Measurements from ENCODE around the gene LSAMP. TPM values are rescaled to one million over a fixed set of nuclear protein-coding genes. Genes with fewer than 3 reads are reported as not detected.

LSAMP gene
- polyA plus RNA-seq, 3 donors: not detected

GRCh38 chr3:116191409-116191808 lies 253.9 kb downstream of the LSAMP start:
- Mint-ChIP-seq H3K27me3 (ENCODE audit: low read depth in 3 of 3) (no peaks in the 10 kb centered on the region), H3K27ac (no peak overlapping the region), H3K4me3 (no peak overlapping the region), H3K4me1 (no peaks in the 10 kb centered on the region), H3K9me3 (peaks cover 0 to 7% (median 5%) of the 10 kb centered on the region in 7 donors), H3K36me3 (no peaks in the 10 kb centered on the region)
- no peaks in the 10 kb centered on the region for H4K20me1 ChIP-seq (ENCODE audit: insufficient read depth, low read length)
- WGBS (ENCODE audit: insufficient coverage): 100% methylated on average over 1 of the region's 2 CpGs
- no peak for TF ChIP-seq CTCF (IDR thresholded peaks at IDR 0.05)
- no peaks in the 10 kb centered on the region for H3K27me3 ChIP-seq (ENCODE audit: control insufficient read depth in 2 of 2, insufficient read depth in 2 of 2, low read length in 2 of 2)
- H3K36me3 ChIP-seq (replicated peaks in 1 of 2; ENCODE audit: control insufficient read depth in 1 of 2, insufficient read depth in 2 of 2, low read length in 2 of 2): no peaks in the 10 kb centered on the region
- H3K27ac ChIP-seq (ENCODE audit: low read depth in 1 of 2, low read length in 2 of 2): no peak overlapping the region
- H3K4me3 ChIP-seq (replicated peaks in 1 of 3; ENCODE audit: low read depth in 2 of 3, low read length in 3 of 3): no peak overlapping the region
- no peaks in the 10 kb centered on the region for H3K4me1 ChIP-seq (ENCODE audit: control insufficient read depth in 1 of 2, insufficient read depth in 2 of 2, low read length in 2 of 2)
- no peak for DNase-seq
- H3K4me2 ChIP-seq (replicated peaks; ENCODE audit: extremely low read depth, low read length, poor library complexity, severe bottlenecking): no peak overlapping the region
- H3K79me2 ChIP-seq (ENCODE audit: insufficient read depth, low read length): no peaks in the 10 kb centered on the region
- no peak overlapping the region for H3K9ac ChIP-seq (ENCODE audit: insufficient read depth, low read length, poor library complexity, severe bottlenecking)
- H2AFZ ChIP-seq (ENCODE audit: insufficient read depth, low read depth, low read length, poor library complexity, severe bottlenecking): no peak overlapping the region
- peaks cover 4% of the 10 kb centered on the region in 2 donors for H3K9me3 ChIP-seq (replicated peaks in 1 of 2; ENCODE audit: control insufficient read depth in 1 of 2, insufficient read depth in 1 of 2, low read length in 2 of 2)
- intact Hi-C loops (cut with micrococcal nuclease): no loop called here

GRCh38 chr3:116190095-116190494 lies 255.2 kb downstream of the LSAMP start:
- no peak for TF ChIP-seq CTCF (IDR thresholded peaks at IDR 0.05)
- no peaks in the 10 kb centered on the region for H3K36me3 Mint-ChIP-seq
- H3K27ac Mint-ChIP-seq: no peak overlapping the region
- DNase-seq: no peak
- Histone ChIP-seq H3K36me3 (replicated peaks in 1 of 2; ENCODE audit: control insufficient read depth in 1 of 2, insufficient read depth in 2 of 2, low read length in 2 of 2) (no peaks in the 10 kb centered on the region), H3K27me3 (ENCODE audit: control insufficient read depth in 2 of 2, insufficient read depth in 2 of 2, low read length in 2 of 2) (no peaks in the 10 kb centered on the region), H4K20me1 (ENCODE audit: insufficient read depth, low read length) (no peaks in the 10 kb centered on the region), H3K4me1 (ENCODE audit: control insufficient read depth in 1 of 2, insufficient read depth in 2 of 2, low read length in 2 of 2) (no peaks in the 10 kb centered on the region), H3K79me2 (ENCODE audit: insufficient read depth, low read length) (no peaks in the 10 kb centered on the region), H3K27ac (ENCODE audit: low read depth in 1 of 2, low read length in 2 of 2) (no peak overlapping the region), H3K4me3 (replicated peaks in 1 of 3; ENCODE audit: low read depth in 2 of 3, low read length in 3 of 3) (no peak overlapping the region), H3K9me3 (replicated peaks in 1 of 2; ENCODE audit: control insufficient read depth in 1 of 2, insufficient read depth in 1 of 2, low read length in 2 of 2) (peaks cover 4% of the 10 kb centered on the region in 2 donors), H3K9ac (ENCODE audit: insufficient read depth, low read length, poor library complexity, severe bottlenecking) (no peak overlapping the region), H2AFZ (ENCODE audit: insufficient read depth, low read depth, low read length, poor library complexity, severe bottlenecking) (no peak overlapping the region), H3K4me2 (replicated peaks; ENCODE audit: extremely low read depth, low read length, poor library complexity, severe bottlenecking) (no peak overlapping the region)
- H3K4me3 Mint-ChIP-seq: no peak overlapping the region
- no peaks in the 10 kb centered on the region for H3K4me1 Mint-ChIP-seq
- H3K27me3 Mint-ChIP-seq (ENCODE audit: low read depth in 3 of 3): no peaks in the 10 kb centered on the region
- H3K9me3 Mint-ChIP-seq: peaks cover 0 to 7% (median 5%) of the 10 kb centered on the region in 7 donors
- no CpG with 5 or more reads among the region's 3 CpGs for WGBS (ENCODE audit: insufficient coverage)
- intact Hi-C loops (cut with micrococcal nuclease): no loop called here
